GM18520 (cell line): ENCODE data around the gene LY9.

Experiments used
- ATAC-seq: cut with Tn5 transposase; IDR thresholded peaks from one replicate; pipeline ENCODE4 v1.9.1; 2021; ENCODE audit not compliant: unreplicated experiment

The LY9 gene

DNA sequence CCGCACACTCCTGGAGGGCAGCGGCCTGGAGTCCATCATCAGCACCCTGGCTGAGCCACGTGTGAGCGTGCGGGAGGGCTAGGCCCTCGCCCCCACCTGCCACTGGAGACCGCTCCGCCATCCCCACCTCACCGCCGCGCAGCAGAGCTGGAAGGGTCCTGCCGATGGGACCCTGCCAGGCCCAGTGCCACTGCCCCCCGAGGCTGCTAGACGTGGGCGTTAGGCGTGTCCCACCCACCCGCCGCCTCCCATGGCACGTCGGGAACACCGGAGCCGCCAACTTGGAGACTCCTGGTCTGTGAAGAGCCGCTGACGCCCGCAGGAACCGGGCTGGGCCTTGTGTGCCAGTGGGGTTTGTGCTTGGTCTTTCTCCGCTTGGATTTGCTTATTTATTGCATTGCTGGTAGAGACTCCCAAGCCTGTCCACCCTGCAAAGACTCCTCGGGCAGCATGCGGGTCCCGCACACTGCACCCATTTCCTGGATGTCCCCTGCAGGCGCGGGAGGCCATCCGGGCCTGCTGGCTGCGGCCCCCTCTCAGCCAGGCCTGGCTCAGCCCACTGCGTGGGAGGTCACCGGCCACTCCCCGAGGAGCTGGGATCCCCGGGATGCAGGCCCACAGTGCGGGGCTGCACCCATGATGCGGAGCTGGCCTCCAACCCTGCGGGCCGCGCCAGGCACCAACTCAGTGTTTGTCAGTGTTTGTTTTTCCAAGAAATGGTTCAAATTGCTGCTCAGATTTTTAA, 6.0 kb downstream of the LY9 start:
- no peak for ATAC-seq

DNA sequence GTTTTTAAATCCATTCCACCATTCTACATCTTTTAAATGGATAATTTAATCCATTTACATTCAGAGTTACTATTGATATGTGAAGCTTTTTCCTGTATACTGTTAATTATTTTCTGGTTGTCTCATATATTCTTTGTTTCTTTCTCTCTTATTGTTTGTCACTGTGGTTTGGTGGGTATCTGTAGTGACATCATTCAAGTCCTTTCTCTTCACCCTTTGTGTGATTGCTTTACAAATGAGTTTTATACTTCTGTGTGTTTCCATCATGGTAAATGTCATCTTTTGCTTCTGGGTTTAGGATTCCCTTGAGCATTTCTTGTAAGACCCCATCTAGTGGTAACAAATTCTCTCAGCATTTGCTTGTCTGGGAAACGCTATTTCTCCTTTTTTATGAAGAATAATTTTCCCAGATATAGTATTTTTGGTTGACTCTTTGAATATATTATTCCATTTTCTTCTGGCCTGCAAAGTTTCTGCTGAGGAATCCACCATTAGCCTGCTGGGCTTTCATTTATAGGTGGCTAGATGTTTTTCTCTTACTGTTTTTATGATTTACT, 10.2 kb downstream of the LY9 start:
- ATAC-seq, result no peak

GRCh38 chr1:160806784-160807183, 10.8 kb downstream of the LY9 start:
- no peak for ATAC-seq

DNA sequence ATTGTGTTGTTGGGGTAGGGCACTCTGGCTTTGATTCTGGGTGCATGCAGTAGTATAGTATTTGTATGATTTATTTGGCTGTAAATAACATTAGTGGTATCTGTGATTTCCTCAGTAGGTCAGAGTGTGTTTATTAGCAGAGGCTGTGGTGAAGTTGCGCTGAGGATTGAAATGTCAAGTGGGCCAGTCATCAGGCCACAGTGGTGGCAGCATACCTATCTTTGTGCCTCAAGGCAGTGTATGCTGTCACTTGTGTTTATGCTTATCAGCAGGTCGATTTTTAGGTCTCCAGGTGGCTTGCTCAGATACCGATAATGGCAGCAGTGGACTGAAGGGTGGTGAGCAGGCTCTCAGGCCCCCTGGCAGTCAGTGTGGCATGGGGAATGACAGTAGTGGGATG, 11.3 kb downstream of the LY9 start:
- ATAC-seq, result no peak

DNA sequence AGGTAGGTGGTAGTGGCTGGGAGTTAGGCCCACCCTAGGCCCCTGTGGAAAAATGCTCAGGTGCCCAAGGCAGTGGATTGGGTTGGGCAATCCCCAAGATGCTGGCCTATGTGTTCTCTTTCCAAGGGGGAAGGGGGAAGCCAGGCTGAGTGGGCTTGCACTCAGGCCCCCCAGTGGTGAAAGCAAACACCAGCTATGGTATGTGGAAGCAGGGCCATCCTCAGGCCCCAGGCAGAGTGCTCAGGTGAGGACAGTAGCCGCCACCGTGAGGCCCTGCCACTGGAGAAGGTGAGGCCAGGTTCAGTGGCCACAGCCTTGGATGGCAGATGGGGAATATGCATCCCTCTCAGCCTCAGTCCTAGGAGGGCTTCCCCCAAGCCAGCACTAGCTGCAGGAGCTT, 11.8 kb downstream of the LY9 start:
- no peak for ATAC-seq

- no peak for ATAC-seq
These were observed 12.3 kb downstream of the LY9 start for GRCh38 chr1:160808289-160808688.

DNA sequence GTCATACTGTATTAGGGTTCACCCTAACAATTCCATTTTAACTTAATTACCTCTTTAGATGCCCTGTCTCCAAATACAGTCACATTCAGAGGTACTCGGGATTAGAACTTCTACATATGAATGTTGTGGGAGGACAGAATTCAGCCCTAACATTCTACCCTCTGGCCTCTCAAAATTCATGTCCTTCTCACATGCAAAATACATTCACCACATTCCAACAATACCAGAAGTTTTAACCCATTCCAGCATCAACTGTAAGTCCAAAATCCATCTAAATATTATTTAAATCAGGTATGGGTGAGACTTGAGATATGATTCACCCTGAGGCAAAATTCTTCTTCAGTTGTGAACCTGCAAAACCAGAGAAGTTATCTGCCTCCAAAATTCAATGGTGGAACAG, 14.5 kb downstream of the LY9 start:
- ATAC-seq, result no peak

GRCh38 chr1:160811147-160811546, 15.2 kb downstream of the LY9 start:
- no peak for ATAC-seq

- peak; percentile 44 for ATAC-seq
These were observed 17.2 kb downstream of the LY9 start for GRCh38 chr1:160813215-160813614.

DNA sequence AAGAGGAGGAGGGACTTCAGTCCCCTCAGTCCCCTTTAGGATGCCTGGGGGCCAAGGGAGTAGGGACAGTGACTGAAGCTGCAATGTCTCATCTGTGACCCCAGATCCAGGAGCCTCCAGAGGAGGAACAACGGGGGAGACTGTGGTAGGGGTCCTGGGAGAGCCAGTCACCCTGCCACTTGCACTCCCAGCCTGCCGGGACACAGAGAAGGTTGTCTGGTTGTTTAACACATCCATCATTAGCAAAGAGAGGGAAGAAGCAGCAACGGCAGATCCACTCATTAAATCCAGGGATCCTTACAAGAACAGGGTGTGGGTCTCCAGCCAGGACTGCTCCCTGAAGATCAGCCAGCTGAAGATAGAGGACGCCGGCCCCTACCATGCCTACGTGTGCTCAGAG, 18.3 kb downstream of the LY9 start:
- ATAC-seq, result no peak

GRCh38 chr1:160814856-160815255, 18.9 kb downstream of the LY9 start:
- no peak for ATAC-seq

DNA sequence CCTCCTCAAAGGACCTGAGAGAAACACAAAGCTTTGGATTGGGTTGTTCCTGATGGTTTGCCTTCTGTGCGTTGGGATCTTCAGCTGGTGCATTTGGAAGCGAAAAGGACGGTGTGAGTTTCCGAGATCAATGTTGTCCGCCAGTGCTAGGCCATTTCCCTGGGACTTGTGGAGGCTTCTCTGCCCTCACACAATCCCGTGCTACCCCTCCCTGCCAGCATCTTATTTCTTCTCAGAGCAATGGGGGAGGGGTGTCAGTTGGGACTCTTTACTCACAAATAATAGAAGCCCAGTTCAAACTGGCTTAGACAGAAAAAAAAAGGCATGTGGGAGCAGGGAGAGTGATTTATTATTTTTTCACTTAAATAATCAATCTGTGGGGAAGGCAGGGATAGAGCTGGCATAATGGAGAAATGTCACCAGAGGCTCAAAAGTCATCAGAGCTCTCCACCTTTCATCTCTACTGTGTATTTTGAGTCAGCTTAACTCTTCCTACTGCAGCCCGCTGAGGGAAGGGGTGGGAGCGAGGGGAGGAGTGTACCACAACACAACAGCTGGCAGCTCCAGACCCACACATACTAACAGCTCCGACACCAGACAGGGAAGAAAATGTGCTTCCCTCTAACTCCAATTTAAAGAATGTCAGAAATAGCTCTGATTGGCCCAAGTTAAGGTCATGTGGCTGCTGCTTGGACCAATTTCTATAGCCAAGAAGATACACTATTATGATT, 22.4 kb downstream of the LY9 start:
- ATAC-seq, result no peak

- ATAC-seq, result no peak
These were observed 23.2 kb downstream of the LY9 start for GRCh38 chr1:160819186-160819585.

DNA sequence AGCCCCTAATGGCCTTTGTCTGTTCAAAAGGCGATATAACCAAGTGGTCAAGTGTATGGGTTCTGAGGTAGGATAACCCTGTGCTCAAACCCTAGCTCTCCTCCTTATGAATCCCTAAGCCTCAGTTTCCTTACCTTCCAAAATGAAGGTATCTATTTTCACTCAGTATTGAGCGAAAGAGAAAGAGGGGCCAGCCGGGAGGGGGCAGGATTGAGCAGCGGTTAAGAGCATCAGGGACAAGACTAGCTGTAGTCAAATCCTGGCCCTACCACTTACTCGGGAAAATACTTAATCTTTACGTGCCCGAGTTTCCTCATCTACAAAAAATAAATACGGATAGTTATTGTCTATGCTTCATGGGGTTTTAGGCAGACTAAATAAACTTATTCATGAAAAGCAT, 25.7 kb downstream of the LY9 start:
- no peak for ATAC-seq

- ATAC-seq, result no peak
These were observed 27.3 kb downstream of the LY9 start for GRCh38 chr1:160823296-160823695.

DNA sequence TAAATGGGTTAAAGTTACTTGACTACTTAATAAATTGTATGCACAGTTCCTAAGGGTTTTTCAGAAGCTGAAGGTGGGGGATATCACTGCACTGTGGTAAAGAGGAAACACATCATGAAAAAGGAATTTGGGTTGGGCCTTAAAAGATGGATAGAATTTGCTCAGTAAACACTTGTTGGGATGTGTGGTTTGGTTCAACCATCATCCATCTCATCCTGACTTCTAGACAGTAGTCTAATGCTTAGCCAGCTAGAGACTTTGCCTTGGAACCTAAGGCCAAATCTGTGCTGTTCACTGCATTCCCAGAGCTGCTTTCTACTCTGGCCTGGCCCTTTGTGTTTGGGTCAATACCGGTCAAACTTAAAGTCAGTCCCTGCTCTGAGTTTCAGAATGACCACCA, 30.6 kb downstream of the LY9 start:
- no peak for ATAC-seq

GRCh38 chr1:160827418-160827817, 31.4 kb downstream of the LY9 start:
- ATAC-seq, result no peak

DNA sequence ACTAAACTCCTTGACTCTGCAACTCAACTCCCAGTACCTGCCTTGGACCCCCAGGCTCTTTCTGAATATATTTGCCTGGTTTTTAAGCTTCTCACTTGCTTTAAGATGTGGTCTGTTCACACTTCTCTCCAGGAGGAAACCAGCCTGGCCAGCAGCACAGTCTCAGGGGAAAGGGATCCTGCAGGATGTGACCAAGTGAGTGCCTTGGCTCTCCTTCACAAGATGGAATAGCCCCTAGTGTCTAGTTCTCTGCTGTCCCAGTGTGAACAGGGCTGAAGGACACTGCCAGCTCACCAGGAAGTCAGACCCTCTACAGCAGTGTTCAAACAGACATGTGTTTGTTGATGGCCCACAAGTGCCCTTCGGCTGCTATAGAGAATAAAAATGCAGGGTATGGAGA, 33.8 kb downstream of the LY9 start:
- no peak for ATAC-seq

- ATAC-seq, result no peak
These were observed 34.6 kb downstream of the LY9 start for GRCh38 chr1:160830321-160831153.

GRCh38 chr1:160834945-160835565, 39.1 kb downstream of the LY9 start:
- ATAC-seq, result no peak

GRCh38 chr1:160835751-160836150, 39.8 kb downstream of the LY9 start:
- no peak for ATAC-seq
